AG10803 (cell line): ENCODE measurements around the gene TPK1.

Source experiments
- DNase-seq: peaks from one replicate; pipeline ENCODE4 v3.0.0; 2010; ENCODE audit warnings: low read depth
- H3K4me3 ChIP-seq: 2 replicates; pipeline ENCODE4 v1.5.1; 2011; ENCODE audit warnings: mild to moderate bottlenecking, low read length, control low read depth
- CTCF ChIP-seq: conservative IDR thresholded peaks from 2 replicates; pipeline ENCODE4 v1.5.1; 2011; ENCODE audit warnings: mild to moderate bottlenecking, low read length, control low read depth, inconsistent platforms

The TPK1 gene

GRCh38 chr7:144529269-144529926 lies 306.5 kb downstream of the TPK1 start:
- no peak for TF ChIP-seq CTCF

GRCh38 chr7:144528536-144529045 lies 307.3 kb downstream of the TPK1 start:
- TF ChIP-seq CTCF = no peak
- no peak overlapping the region for H3K4me3 ChIP-seq
- no peak for DNase-seq

More at GRCh38 chr7:144529269-144529926, 306.5 kb downstream of the TPK1 start:
- no peak overlapping the region for H3K4me3 ChIP-seq
- DNase-seq = no peak

GRCh38 chr7:144527051-144527471 lies 308.8 kb downstream of the TPK1 start:
- no peak overlapping the region for H3K4me3 ChIP-seq
- no peak for TF ChIP-seq CTCF
- no peak for DNase-seq

GRCh38 chr7:144525956-144526355 lies 309.9 kb downstream of the TPK1 start:
- no peak for DNase-seq
- no peak overlapping the region for H3K4me3 ChIP-seq
- TF ChIP-seq CTCF = no peak

- TF ChIP-seq CTCF = no peak
- no peak overlapping the region for H3K4me3 ChIP-seq
- no peak for DNase-seq
Observed at GRCh38 chr7:144524271-144524670, 311.6 kb downstream of the TPK1 start.

GRCh38 chr7:144523621-144524020 lies 312.2 kb downstream of the TPK1 start:
- no peak for DNase-seq
- H3K4me3 ChIP-seq = no peak overlapping the region
- TF ChIP-seq CTCF = no peak

GRCh38 chr7:144519925-144520324 lies 315.9 kb downstream of the TPK1 start:
- no peak for TF ChIP-seq CTCF
- H3K4me3 ChIP-seq = no peak overlapping the region
- no peak for DNase-seq
